ENCODE results near the gene SLC13A4. TPM values are rescaled to one million over a fixed set of nuclear protein-coding genes. Genes with fewer than 3 reads are reported as not detected.

SLC13A4 gene
- total and polyA plus RNA-seq, 4 donors, result 0.01 to 0.17 (median 0.10) TPM

GRCh38 chr7:135733603-135734342 lies 5.8 kb upstream of the SLC13A4 start:
- no peak overlapping the region for H3K9ac ChIP-seq (ENCODE audit: low read depth in 1 of 2, low read length in 2 of 2)
- 91% methylated on average over 21 of the region's 21 CpGs for WGBS
- H3K4me1 ChIP-seq (ENCODE audit: control insufficient read depth in 4 of 4, insufficient read depth in 4 of 4, low read length in 3 of 4), result no peaks in the 10 kb centered on the region
- peaks cover 0 to 2% (median 0%) of the 10 kb centered on the region in 4 donors for H3K27me3 ChIP-seq (ENCODE audit: control insufficient read depth in 4 of 4, insufficient read depth in 4 of 4, low read length in 3 of 4)
- no peaks in the 10 kb centered on the region for H3K36me3 ChIP-seq (ENCODE audit: control insufficient read depth in 4 of 4, insufficient read depth in 3 of 4, low read depth in 1 of 4, low read length in 3 of 4)
- no peak for TF ChIP-seq FOXA2 (IDR thresholded peaks at IDR 0.05)
- TF ChIP-seq MAX (IDR thresholded peaks at IDR 0.05), result no peak
- TF ChIP-seq NR2F2 (IDR thresholded peaks at IDR 0.05), result no peak
- TF ChIP-seq FOXA1 (IDR thresholded peaks at IDR 0.05), result no peak
- TF ChIP-seq EGR1 (IDR thresholded peaks at IDR 0.05; ENCODE audit: low read depth in 2 of 2), result no peak
- no peak for TF ChIP-seq SP1 (IDR thresholded peaks at IDR 0.05)
- no peak for TF ChIP-seq GABPA (IDR thresholded peaks at IDR 0.05 in 1 of 2, conservative IDR thresholded peaks at IDR 0.05 in 1 of 2)
- no peak for DNase-seq (ENCODE audit: low spot score)
- no peak overlapping the region for H3K4me3 ChIP-seq (ENCODE audit: low read depth in 1 of 3, low read length in 3 of 3)
- H3K9me3 ChIP-seq (ENCODE audit: control insufficient read depth in 4 of 4, low read length in 3 of 4), result no peaks in the 10 kb centered on the region
- H3K27ac ChIP-seq (ENCODE audit: low read depth in 1 of 2, low read length in 2 of 2), result no peak overlapping the region

GRCh38 chr7:135731131-135731530 lies 3.1 kb upstream of the SLC13A4 start:
- no peaks in the 10 kb centered on the region for H3K4me1 ChIP-seq (ENCODE audit: control insufficient read depth in 4 of 4, insufficient read depth in 4 of 4, low read length in 3 of 4)
- no peak for DNase-seq (ENCODE audit: low spot score)
- H3K27me3 ChIP-seq (ENCODE audit: control insufficient read depth in 4 of 4, insufficient read depth in 4 of 4, low read length in 3 of 4), result peaks cover 0 to 2% (median 0%) of the 10 kb centered on the region in 4 donors
- TF ChIP-seq HNF4A (conservative IDR thresholded peaks at IDR 0.05) (no peak), ZBTB33 (IDR thresholded peaks at IDR 0.05) (no peak), MAX (IDR thresholded peaks at IDR 0.05) (no peak), FOXA2 (IDR thresholded peaks at IDR 0.05) (no peak), ATF3 (IDR thresholded peaks at IDR 0.05) (no peak), SP1 (IDR thresholded peaks at IDR 0.05) (no peak), YY1 (IDR thresholded peaks at IDR 0.05) (no peak), TAF1 (conservative IDR thresholded peaks at IDR 0.05) (no peak)
- H3K36me3 ChIP-seq (ENCODE audit: control insufficient read depth in 4 of 4, insufficient read depth in 3 of 4, low read depth in 1 of 4, low read length in 3 of 4), result no peaks in the 10 kb centered on the region
- H3K27ac ChIP-seq (ENCODE audit: low read depth in 1 of 2, low read length in 2 of 2), result no peak overlapping the region
- no peak overlapping the region for H3K4me3 ChIP-seq (ENCODE audit: low read depth in 1 of 3, low read length in 3 of 3)
- H3K9me3 ChIP-seq (ENCODE audit: control insufficient read depth in 4 of 4, low read length in 3 of 4), result no peaks in the 10 kb centered on the region
- no peak overlapping the region for H3K9ac ChIP-seq (ENCODE audit: low read depth in 1 of 2, low read length in 2 of 2)
- 67% methylated on average over 4 of the region's 4 CpGs for WGBS

- 76% methylated on average over 5 of the region's 5 CpGs for WGBS
- no peaks in the 10 kb centered on the region for H3K9me3 ChIP-seq (ENCODE audit: control insufficient read depth in 4 of 4, low read length in 3 of 4)
- no peak overlapping the region for H3K4me3 ChIP-seq (ENCODE audit: low read depth in 1 of 3, low read length in 3 of 3)
- no peaks in the 10 kb centered on the region for H3K4me1 ChIP-seq (ENCODE audit: control insufficient read depth in 4 of 4, insufficient read depth in 4 of 4, low read length in 3 of 4)
- H3K27ac ChIP-seq (ENCODE audit: low read depth in 1 of 2, low read length in 2 of 2), result no peak overlapping the region
- H3K27me3 ChIP-seq (ENCODE audit: control insufficient read depth in 4 of 4, insufficient read depth in 4 of 4, low read length in 3 of 4), result peaks cover 0 to 2% (median 0%) of the 10 kb centered on the region in 4 donors
- no peaks in the 10 kb centered on the region for H3K36me3 ChIP-seq (ENCODE audit: control insufficient read depth in 4 of 4, insufficient read depth in 3 of 4, low read depth in 1 of 4, low read length in 3 of 4)
- H3K9ac ChIP-seq (ENCODE audit: low read depth in 1 of 2, low read length in 2 of 2), result no peak overlapping the region
- DNase-seq (ENCODE audit: low spot score), result no peak
- TF ChIP-seq FOXA1 (IDR thresholded peaks at IDR 0.05), result no peak
- no peak for TF ChIP-seq RXRA (IDR thresholded peaks at IDR 0.05)
- no peak for TF ChIP-seq ATF3 (IDR thresholded peaks at IDR 0.05)
- no peak for TF ChIP-seq RAD21 (IDR thresholded peaks at IDR 0.05)
- no peak for TF ChIP-seq CTCF (IDR thresholded peaks at IDR 0.05; ENCODE audit: low read depth, low read length, missing input control)
- TF ChIP-seq SP1 (IDR thresholded peaks at IDR 0.05), result no peak
- no peak for TF ChIP-seq REST (IDR thresholded peaks at IDR 0.05)
- no peak for TF ChIP-seq JUND (IDR thresholded peaks at IDR 0.05)
- TF ChIP-seq HNF4G (IDR thresholded peaks at IDR 0.05), result no peak
- no peak for TF ChIP-seq YY1 (IDR thresholded peaks at IDR 0.05)
- TF ChIP-seq HNF4A (conservative IDR thresholded peaks at IDR 0.05), result no peak
- TF ChIP-seq TAF1 (conservative IDR thresholded peaks at IDR 0.05), result no peak
- no peak for TF ChIP-seq GABPA (IDR thresholded peaks at IDR 0.05 in 1 of 2, conservative IDR thresholded peaks at IDR 0.05 in 1 of 2)
Measured at GRCh38 chr7:135729230-135729629, 1.2 kb upstream of the SLC13A4 start.

All from liver (tissue), 9 donors.